ENCODE data around the gene PA2G4.

PA2G4 gene

GRCh38 chr12:56119361-56119796, 15.0 kb downstream of the PA2G4 start:
- peak overlapping the region; percentile 98 for H3K27ac ChIP-seq

GRCh38 chr12:56120158-56120846, 15.9 kb downstream of the PA2G4 start:
- no peak for TF ChIP-seq CTCF (conservative IDR thresholded peaks at IDR 0.05)
- H3K27ac ChIP-seq, result peak overlapping the region; percentile 98

More at GRCh38 chr12:56119361-56119796, 15.0 kb downstream of the PA2G4 start:
- peak; percentile 94 for TF ChIP-seq CTCF (conservative IDR thresholded peaks at IDR 0.05)

GRCh38 chr12:56121204-56121870, 17.0 kb downstream of the PA2G4 start:
- no peak for TF ChIP-seq CTCF (conservative IDR thresholded peaks at IDR 0.05)
- peak overlapping the region; percentile 10; the same call in 1 of the 2 replicates for H3K27ac ChIP-seq

- peak overlapping the region; percentile 10; the same call in 1 of the 2 replicates for H3K27ac ChIP-seq
- TF ChIP-seq CTCF (conservative IDR thresholded peaks at IDR 0.05), result no peak
Observed at GRCh38 chr12:56122637-56123036, 18.3 kb downstream of the PA2G4 start.

GRCh38 chr12:56124133-56124532, 19.8 kb downstream of the PA2G4 start:
- no peak overlapping the region for H3K27ac ChIP-seq
- no peak for TF ChIP-seq CTCF (conservative IDR thresholded peaks at IDR 0.05)

GRCh38 chr12:56126732-56127239, 22.4 kb downstream of the PA2G4 start:
- no peak for TF ChIP-seq CTCF (conservative IDR thresholded peaks at IDR 0.05)
- H3K27ac ChIP-seq, result peak overlapping the region; percentile 86

- H3K27ac ChIP-seq, result peak overlapping the region; percentile 86
- TF ChIP-seq CTCF (conservative IDR thresholded peaks at IDR 0.05), result no peak
Observed at GRCh38 chr12:56127485-56127887, 23.1 kb downstream of the PA2G4 start.
